Activated gamma-delta T cell (primary cell): ENCODE measurements around the gene KCTD12.

Experiments
- DNase-seq: peaks from one replicate; lab custom pipeline; 2025; lab: John Stamatoyannopoulos, UW

The KCTD12 gene

DNA sequence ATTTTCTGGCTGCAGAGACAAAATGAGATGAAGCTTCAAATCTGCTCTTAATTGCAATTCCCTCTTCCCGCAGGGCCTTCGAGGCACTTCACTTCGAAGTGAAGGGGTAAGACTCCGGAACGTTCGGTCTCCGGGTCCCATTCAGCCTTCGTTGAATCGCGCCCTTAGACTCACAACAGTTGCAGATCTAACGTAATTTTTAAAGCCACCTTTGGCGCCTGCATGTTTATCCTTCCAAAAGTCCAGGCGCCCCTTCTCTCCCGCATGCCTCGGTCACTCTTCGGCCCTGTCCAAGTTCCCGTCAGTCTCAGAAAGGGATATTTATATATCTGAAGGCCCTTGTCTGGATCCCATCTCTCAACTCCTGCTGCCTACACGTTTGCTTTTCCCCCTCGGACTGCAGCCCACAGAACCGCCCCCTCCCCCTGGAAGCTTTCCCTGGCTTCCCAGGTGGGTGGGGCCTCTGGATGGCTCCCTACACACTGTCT is 915 bp upstream of the KCTD12 start:
- DNase-seq: no peak

DNA sequence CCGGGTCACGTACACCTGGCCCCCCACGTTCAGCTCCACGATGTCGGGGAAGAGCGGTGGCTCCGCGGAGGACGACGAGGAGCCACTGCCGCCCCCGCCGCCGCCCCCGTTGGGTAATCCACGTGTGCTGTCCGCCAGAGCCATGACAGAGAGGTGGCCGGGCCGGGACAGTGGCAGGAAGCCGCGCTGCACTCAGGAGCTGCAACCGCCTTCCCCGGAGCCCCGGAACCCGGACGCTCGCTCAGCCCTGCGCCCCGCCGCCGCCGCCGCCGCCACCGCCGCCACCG is 257 bp downstream of the KCTD12 start:
- DNase-seq: no peak

DNA sequence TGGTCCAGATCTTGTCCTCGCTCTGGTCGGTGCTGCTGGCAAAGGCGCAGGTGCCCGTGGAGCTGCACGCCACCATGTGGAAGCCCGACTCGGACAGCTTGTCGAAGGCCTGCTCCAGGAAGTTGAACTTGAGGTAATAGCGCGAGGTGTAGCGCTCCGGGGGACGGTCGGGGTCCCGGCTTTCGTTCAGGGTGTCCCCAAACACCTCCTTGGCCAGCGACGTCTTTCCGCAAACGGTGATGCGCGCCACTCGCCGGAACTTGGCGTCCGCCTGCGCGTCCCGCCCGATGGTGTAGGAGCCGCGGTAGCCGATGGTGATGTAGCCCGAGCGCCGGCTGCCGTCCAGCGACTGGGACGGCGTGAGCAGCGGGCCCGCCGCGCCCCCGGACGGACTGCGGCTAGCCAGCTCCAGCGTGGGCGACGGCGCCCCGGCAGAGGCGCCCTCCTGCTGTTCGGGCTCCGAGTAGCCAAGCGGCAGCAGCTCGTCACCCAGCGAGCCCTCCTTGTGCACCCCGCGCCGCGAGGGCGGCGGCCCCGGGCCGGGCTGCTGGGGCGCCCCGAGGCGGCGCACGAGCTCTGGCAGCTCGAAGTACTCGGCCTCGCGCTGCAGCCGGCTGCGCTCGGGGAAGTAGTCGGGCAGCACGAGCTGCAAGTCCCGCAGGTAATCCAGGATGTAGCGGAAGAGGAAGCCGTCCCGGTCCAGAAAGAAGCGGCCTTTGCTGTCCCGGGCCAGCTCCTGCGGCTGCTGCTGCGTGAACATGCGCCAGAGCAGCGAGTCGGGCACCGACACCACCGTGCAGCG is 801 bp downstream of the KCTD12 start:
- peak; percentile 16 for DNase-seq

DNA sequence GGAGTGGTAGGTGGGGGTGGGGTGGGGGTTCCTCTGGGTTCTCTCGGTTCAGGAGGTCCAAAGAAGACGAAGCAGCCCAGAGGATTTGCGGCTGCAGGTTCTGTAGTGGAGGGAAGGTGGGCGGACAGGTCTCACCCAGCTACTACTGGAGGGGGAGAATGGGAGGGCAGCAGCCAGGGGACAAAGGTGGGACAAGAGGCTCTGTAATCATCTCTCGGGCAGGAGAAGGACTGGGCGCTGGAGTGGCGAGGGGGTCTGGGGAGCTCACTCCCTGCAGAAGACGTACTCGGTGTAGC is 1.4 kb downstream of the KCTD12 start:
- DNase-seq: no peak

DNA sequence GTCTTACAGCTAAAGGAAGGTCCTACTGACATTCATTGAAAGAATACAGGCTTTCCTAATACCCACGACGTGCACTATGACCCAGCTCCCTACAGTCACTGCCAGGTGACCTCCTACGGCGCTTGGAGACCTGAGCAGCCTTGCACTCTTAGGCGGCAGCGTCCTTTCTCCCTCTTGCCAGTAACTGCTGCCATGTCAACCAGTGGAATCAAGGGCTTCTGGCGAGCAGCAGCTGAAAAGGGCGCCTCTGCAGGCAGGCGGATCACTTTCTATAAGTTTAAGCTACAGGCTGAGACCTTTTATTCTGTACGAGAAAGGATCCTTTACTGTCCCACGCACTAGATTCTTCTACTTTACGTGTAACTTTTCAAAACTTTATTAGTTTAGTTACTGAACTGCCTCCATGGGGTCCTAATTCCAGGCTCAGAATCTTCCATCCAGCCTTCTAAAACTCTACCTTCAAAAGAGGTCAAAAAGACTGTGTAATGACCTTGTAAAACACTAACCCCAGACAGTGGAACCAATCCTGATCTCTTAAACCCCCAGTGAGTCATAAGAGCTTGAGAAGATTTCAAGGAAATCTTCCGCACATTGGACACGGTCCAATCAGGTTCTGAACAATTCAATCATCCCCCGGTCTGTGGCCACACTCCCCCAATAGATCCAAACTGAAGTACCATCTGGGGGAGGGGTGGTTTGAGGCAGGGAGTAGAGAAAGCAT is 1.9 kb downstream of the KCTD12 start:
- no peak for DNase-seq

DNA sequence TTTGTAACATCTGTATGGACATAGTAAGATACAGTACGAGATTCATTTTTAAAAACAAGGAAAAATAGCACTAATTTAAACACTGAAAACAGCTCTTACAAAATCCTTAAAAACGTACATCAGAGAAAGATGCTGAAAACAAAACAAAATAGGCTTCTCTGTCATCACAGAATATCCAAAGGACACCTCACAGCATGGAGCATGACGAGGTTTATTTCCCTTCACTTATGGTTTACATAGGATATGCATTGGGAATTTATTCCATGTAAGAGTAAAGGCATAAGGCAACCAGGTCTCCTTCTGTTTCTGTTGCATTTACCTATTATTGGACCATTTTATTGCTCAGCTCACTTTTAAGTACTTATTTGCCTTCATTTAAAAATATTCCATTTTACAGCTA is 3.0 kb downstream of the KCTD12 start:
- DNase-seq: no peak

DNA sequence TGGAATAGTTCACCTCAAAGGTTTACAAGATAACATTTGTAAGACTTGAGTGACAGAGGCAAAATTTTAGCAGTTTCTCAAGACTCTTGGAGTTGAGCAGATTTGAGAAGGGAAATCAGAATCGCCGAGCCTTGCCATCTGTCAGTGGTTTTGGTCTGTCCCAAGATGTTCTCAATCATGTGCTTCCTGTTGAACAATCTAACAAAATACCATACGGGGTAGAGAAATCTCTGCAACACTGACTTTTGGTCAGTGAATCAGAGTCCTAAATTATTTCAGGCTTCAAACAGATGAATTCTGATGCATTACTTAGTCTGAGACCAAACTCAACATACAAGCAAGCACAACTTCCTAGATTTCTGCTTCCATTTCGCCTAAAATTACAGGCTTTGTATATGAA is 3.8 kb downstream of the KCTD12 start:
- no peak for DNase-seq

DNA sequence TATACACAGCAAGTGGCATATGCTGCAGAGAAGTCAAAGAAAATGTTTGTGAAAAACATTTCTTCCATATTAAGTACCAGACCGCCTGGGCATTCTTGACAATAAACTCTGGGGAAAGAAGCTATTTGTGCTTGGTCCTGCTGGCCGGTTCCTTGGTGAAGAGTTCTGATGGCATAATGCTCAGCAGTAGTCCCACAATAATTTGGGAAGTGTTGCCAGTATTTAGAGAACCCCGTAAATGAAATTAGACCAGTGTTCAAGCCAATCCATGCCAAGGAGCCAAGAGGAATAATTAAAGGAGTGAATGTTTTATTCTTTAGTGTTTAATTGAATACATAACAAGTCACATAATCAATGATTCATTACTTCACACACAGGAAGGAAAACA is 6.3 kb downstream of the KCTD12 start:
- no peak for DNase-seq

DNA sequence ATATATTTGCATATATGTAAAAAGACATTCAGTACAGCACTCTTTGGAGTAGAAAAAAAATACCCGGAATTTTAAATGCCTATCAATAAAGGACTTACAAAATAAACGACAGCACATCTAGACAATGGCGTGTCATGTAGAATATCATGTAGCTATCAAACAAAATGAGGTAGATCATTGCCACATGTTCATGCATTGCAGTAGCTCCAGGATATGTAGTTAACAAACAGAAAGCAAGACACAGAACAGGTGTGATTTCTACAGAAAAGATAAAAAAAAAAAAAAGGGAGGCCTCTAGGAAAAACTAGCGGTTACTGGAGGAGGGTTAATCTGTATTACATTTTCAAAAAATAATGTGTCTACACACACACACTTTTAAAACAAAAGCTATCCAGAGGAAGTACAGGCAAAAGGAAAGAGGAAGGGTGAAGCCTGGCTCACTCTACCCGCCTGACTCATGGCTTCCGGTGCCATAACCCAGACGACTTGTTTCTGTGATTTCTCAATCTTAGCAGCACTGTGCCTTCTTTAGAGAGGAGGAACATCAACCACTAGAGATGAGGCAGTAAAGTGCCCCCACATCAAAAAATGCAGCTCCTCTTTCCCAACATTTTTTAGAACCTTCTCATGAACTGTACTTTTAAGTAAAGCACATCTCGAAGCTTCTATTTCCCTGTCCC is 6.9 kb downstream of the KCTD12 start:
- no peak for DNase-seq

DNA sequence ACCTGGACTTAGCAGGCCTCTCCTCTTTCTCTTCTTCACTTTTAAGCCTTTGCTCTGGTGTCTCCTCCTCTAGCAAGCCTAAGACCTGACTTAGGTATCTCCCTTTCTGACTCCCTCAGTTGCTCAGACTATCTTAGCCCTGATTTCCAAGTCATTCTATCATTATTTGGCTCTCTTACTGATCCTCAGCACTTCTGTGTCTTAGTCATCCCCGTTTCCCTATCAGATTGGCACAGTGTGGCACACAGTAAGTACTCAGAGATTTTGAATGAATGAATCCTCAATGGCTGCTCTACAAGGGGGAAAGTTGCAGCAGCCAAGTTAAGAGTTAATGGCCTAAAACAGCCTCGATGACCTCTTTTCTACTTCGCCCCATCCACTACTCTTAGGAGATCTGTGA is 8.2 kb downstream of the KCTD12 start:
- DNase-seq: no peak

DNA sequence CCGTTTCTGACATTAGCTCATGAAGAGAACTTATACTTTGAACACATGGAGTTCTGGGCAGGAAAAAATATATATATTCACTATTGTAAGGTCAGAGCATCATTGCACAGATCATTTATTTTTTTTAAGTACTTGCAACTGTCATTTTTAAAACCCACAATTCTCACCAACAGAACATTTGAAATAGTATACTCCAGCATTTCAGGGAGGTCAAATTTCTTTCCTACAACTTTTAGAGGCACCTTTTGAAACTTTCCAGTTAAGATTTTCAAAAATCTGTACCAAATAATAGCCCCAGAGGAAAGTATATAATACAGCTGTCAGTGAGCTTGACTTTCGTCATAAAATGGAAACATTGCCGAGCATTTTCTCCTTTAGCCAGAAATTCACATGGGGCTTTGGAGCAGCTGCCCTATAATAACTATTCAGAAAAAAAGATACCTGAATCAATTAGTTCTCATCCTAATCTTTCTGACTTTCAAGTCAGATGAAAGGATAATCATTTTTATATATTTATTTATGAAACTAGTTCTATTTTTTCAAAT is 10.9 kb downstream of the KCTD12 start:
- DNase-seq: no peak

DNA sequence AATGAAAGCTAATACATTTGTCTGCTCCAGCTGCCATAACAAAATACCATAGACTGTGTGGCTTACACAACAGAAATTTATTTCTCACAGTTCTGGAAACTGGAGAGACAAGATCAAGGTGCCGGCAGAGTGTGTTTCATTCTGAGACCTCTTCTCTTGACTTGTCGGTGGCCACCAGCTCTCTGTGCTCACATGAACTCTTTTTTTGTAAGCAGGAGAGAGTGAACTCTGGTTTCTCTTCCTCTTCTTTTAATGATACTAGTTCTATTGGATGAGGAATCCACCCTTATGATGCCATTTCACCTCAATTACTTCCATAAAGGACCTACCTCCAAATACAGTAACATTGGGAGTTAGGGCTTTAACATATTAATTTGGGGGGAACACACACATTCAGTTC is 11.7 kb downstream of the KCTD12 start:
- no peak for DNase-seq

DNA sequence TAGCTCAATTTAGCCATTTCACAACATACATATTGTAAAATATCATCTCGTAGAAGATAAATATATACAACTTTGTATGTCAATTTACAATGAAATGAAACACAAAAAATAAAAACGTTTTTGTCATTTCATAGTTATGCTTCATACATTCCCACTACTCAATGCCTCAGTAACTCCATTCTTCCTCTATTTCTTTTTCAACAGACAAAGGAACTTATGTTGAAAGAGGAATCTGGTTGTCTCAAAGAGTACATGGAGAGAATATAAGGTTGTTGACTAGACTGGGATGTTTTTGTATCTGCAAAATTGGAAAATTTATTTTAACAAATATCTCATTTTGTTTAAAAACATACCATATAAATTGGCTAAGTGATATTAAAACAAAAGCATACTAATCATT is 12.8 kb downstream of the KCTD12 start:
- DNase-seq: no peak

DNA sequence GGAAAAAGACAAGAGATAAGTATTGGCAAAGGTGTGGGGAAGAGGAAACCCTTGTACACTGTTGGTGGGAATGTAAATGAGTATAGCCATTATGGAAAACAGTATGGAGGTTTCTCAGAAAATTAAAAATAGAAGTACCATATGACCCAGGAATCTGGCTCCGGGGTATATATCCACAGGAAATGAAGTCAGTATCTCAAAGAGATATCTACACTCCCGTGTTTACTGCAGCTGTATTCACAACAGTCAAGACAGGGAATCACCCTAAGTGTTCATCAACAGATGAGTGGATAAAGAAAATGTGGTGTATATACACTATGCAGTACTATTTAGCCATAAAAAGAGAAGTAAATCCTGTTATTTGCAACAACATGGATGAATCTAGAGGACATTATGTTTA is 13.5 kb downstream of the KCTD12 start:
- no peak for DNase-seq

DNA sequence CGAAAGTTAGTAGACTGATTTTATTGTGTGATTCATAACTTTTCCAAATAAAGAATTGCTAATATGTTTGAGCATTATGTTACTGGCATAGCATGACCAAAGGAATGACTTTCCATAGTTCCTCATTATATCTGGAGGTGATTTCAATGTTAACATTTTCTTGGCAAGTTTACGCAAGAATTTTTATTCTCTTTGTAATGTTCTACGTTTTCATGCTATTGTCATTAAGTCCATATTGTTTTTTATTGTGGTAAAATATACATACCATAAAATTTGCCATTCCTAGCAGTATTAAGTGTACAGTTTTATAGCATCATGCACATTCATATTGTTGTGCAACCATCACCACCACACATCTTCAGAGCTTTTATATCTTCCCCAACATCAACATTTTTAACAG is 14.8 kb downstream of the KCTD12 start:
- no peak for DNase-seq

DNA sequence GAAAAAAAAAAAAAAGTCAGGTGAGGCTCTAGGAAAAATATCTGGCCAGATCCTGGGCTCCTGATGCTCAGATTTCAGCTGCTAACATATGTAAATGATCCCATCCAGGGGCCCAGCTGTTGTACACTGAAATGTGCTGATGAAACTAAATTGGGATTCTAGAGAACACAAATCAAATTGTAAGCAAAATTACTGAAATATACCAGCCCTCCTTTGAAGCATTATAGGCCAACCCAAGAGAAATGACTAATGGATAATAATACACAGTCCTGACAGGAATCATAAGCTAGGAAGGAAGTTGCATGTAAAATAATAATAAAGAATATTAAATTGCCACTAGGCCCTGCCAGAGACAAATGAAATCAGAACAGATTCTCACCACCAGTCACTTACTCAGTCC is 17.8 kb downstream of the KCTD12 start:
- DNase-seq: no peak

DNA sequence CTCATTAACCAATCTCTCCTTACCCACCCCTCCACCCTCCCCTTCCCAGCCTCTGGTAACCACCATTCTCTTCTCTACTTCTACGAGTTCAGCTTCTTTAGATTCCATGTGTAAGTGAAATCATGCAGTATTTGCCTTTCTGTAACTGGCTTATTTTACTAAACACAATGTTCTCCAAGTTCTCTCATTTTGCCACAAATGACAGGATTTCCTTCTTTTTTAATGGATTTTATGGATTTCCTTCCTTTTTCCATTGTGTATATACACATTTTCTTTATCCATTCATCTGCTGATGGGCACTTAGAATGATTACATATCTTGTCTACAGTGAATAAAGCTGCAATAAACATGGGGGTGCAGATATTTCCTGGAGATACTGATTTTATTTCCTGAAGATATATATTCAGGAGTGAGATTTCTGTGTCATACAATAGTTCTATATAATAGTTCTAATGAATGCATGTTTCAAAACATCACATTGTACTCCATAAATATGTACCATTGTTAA is 20.2 kb downstream of the KCTD12 start:
- DNase-seq: no peak

DNA sequence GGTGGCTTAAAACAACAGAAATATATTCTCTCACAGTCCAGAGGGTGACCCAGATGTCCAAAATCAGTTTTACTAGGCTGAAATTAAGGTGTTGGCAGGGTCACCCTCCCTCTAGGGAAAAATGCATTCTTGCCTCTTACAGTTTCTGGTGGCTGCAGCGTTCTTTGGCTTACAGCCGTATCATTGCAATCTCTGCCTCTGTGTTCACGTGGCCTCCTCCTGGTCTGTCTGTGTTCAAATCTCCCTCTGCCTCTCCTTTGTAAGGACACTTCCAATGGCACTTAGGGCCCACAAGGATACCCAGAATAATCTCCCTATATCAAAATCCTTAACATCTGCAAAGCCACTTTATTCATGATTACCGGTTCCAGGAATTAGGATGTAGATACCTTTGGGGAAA is 21.1 kb downstream of the KCTD12 start:
- no peak for DNase-seq

DNA sequence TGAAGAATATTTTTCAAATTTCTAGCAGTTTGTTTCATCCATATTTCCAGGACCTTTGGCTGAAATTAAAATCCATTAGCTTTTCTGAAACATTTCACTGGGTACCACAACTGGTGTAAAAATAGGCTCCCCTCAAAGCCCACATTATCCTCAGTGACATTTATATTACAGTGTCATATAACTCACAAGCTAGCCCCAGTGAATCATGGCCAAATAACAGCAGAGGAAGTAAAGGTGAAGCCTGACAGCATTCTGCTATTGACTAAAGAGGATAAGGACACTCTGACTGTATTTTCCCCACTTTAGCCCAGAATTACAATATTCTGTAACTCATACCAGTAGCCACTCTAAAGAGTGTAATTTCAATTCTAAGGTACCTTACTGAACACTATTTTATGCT is 21.9 kb downstream of the KCTD12 start:
- no peak for DNase-seq

DNA sequence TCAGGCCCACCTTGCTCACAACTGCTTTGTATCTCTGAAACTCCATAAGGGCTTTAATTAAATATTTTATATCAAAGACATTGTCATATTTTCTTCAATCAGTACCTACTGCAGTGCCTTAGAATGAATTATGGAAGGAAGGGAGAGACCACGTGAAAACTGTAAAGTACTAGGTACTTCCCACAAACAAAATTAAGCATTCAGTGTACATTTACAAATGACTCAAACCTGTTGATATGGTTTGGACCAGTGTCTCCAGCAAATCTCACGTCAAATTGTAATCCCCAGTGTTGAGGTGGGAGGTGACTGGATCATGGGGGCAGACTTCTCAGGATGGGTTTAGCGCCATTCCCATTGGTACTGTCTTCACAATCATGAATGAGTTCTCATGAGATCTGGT is 23.2 kb downstream of the KCTD12 start:
- DNase-seq: no peak

DNA sequence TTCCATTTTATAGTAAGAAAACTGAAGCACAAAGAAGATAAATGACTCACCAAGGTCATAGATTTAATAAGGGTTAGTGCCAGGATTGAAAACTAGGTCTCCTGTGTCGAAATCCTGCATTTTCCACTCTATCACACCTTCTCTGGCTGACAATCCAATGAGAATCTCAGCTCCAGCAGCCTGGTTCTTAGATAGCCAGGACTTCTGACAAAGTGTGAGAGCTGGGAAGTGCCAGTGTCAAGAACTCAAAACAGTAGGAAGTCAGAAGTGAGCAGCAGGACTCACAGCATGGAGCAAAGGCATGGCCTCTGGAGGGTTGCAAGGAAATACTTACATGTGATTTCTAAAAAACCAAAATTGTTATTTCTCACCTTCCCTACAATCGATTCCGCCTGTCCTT is 24.3 kb downstream of the KCTD12 start:
- no peak for DNase-seq

DNA sequence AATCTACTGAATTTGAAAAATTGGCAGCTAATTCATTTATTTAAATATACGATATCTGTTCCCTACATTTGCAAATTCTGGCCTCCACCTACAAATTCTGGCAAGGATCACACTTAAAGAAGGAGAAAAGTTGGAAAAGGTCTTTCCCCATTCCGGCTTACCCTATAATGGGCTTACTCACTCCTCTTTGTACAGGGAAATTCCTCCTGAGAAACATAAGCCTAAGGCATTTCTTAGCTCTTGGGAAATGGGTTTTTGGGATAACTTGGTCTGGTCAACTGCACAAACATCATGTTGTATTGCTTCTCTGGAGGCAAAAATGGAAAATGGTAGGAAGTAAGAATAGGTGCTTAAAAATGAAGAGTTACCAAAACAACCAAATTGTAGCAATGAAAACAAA is 25.5 kb downstream of the KCTD12 start:
- DNase-seq: no peak

DNA sequence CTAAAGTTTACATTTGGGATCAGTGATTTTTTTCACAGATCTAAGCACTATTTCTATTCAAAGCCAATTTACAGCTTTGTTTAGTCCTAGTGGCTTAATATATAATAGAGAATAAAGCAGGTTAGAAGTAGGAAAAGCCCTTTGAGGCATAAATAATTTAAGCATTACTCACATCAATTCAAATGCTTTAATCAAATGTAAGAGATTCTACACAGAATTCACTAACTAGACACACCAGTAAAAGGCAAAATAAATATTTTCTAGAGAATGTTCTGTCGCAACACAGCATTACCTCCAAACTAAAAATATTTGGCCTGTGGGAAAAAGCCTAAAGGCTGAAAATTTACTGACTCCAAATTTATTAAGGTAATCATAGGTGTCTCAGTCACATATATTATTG is 31.3 kb downstream of the KCTD12 start:
- no peak for DNase-seq
